GM12878 (cell line): ENCODE results near the gene AGBL4.

Experiments
- CTCF ChIP-seq, 3 experiments: IDR thresholded peaks in 2 of 3; conservative IDR thresholded peaks in 1 of 3; 2 replicates each; pipeline ENCODE4 v1.5.1; 2011; ENCODE audit warnings: low read depth in 3 of 3, low read length in 3 of 3, mild to moderate bottlenecking in 3 of 3, control low read depth in 2 of 3, moderate library complexity in 2 of 3, inconsistent platforms in 1 of 3, mixed read lengths in 1 of 3; ENCODE audit not compliant: control insufficient read depth in 2 of 3, insufficient read depth in 1 of 3; ENCODE audit errors: extremely low read depth in 1 of 3
- EZH2 ChIP-seq: IDR thresholded peaks from 2 replicates; pipeline ENCODE4 v1.6.1; 2012; ENCODE audit warnings: low read depth, mild to moderate bottlenecking, control low read depth, inconsistent platforms, low read length, borderline replicate concordance; ENCODE audit not compliant: control insufficient read depth
- HDAC6 ChIP-seq: fragments of 200-600 bp; sonication (generic); IDR thresholded peaks from one replicate; pipeline ENCODE4 v1.8.0; 2017; ENCODE audit warnings: antibody characterized with exemption; ENCODE audit not compliant: unreplicated experiment
- POLR2A ChIP-seq: IDR thresholded peaks from 2 replicates; pipeline ENCODE4 v1.6.1; 2011; ENCODE audit warnings: low read depth, mild to moderate bottlenecking, low read length

GRCh38 chr1:49346767-49347349 is 676.9 kb downstream of the AGBL4 start:
- TF ChIP-seq EZH2 (no peak), POLR2A (no peak), CTCF (IDR thresholded peaks at IDR 0.05 in 2 of 3, conservative IDR thresholded peaks at IDR 0.05 in 1 of 3; ENCODE audit: control insufficient read depth in 2 of 3, extremely low read depth in 1 of 3, insufficient read depth in 1 of 3, low read depth in 3 of 3, low read length in 3 of 3) (no peak), HDAC6 (no peak)
